NCI-H146 treated with DMSO at 0.1 percent for 48 hours (cell line): ENCODE results near the gene DMRTC2.
"Not testable (repeated sequence)": the region's sequence is repeated elsewhere in the genome, so short reads cannot be mapped to it uniquely, and the experiment has no call there.

Experiments used
- DNase-seq: peaks from one replicate; lab custom pipeline; 2025; ENCODE audit not compliant: unreplicated experiment; lab: John Stamatoyannopoulos, UW

The DMRTC2 gene

GRCh38 chr19:41869374-41869955 is 24.6 kb downstream of the DMRTC2 start:
- DNase-seq: peak; percentile 85

GRCh38 chr19:41870401-41870873 is 25.6 kb downstream of the DMRTC2 start:
- no peak for DNase-seq

- DNase-seq: no peak
Measured at GRCh38 chr19:41871573-41872383, 26.9 kb downstream of the DMRTC2 start.

- DNase-seq: no peak
Measured at GRCh38 chr19:41872384-41872774, 27.5 kb downstream of the DMRTC2 start.

- DNase-seq: peak; percentile 56
Measured at GRCh38 chr19:41872775-41873647, 28.2 kb downstream of the DMRTC2 start.

- DNase-seq: not testable (repeated sequence)
Measured at GRCh38 chr19:41875973-41876372, 31.1 kb downstream of the DMRTC2 start.

GRCh38 chr19:41876847-41877832 is 32.3 kb downstream of the DMRTC2 start, which contains the start of gene CD79A:
Gene CD79A (plus strand): TSS chr19:41877279. CDS start chr19:41877305, 26 bp downstream.
- no peak for DNase-seq

GRCh38 chr19:41877916-41878905 is 33.4 kb downstream of the DMRTC2 start:
- no peak for DNase-seq

GRCh38 chr19:41879080-41879479 is 34.2 kb downstream of the DMRTC2 start:
- DNase-seq: no peak

GRCh38 chr19:41879670-41880328 is 35.0 kb downstream of the DMRTC2 start:
- DNase-seq: no peak

- no peak for DNase-seq
Measured at GRCh38 chr19:41880329-41880708, 35.5 kb downstream of the DMRTC2 start.

- DNase-seq: peak; percentile 9
Measured at GRCh38 chr19:41882568-41883462, 38.0 kb downstream of the DMRTC2 start, which contains the start of gene ARHGEF1. Gene ARHGEF1 (plus strand): TSS chr19:41883184. CDS start chr19:41888083, 4,899 bp downstream.

GRCh38 chr19:41883463-41883820 is 38.6 kb downstream of the DMRTC2 start:
- no peak for DNase-seq

GRCh38 chr19:41883821-41884733 is 39.2 kb downstream of the DMRTC2 start:
- peak; percentile 96 for DNase-seq

- DNase-seq: no peak
Measured at GRCh38 chr19:41886761-41887710, 42.2 kb downstream of the DMRTC2 start.
